Raji (cell line): ENCODE results near the gene MATN4.

Experiments used
- POLR2A ChIP-seq: IDR thresholded peaks from 2 replicates; pipeline ENCODE4 v1.6.1; 2011; ENCODE audit warnings: low read depth, low read length, control low read depth; ENCODE audit not compliant: insufficient read depth

MATN4 gene

DNA sequence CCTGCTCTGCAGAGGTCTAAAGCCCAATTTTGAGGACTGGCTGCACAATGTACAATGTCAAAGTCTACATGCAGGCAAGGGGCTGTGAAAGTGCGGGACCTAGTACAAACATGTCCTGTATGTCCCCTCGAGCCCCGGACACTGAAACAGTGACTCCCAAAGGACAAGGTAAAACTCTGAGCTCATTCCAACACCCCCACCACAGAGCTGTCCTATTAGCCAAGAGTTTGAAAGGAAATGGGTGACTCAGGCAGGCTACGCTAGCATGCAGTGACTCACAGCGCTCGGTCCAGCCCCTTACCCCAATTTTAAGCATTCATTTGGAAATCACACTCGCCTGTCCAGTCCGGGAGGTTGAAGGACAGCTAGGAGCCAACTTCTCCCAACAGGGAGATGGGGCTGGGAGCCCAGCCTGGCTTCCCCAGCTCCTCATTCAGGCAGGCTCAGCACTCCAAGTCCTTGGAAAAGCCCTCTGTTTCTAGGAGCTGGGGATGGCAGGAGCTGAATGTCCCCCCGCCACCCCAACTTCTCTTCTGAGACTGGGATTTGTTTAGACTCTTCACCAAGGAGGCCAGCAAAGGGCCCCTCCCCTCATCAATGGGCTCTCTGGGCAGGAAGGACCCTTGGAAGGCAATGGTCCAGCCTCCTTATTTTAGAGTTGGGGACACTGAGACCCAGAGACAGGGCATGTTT lies 36.2 kb upstream of the MATN4 start:
- no peak for TF ChIP-seq POLR2A

DNA sequence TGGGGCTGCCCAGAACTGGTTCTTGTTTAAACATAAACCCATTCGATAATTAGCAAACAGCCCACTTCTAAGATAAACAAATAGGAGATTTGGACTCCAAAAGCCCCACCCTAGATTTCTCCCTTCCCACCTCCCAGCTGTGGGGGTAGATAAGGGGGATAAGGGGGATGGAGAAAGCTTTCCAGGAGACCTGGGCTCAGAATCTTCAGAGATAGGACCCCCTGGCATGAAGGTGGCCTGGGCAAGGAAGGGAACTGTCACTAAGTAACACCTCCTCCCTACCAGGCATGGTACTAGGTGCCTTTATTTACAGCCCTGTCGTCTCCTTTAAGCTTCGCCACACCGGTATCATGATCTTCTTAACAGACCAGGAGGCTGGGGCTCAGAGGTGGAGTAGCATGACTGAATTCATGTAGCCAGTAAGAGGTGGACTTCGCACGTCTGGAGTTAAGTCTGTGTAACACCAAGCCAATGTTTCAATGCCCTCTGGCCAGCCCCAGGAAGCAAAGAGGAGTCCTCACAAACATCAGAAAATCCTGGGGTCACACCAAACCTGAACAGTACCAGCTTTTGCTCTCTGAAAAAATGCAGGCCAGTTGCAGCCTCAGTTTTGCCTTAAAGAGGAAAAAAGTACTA lies 35.6 kb upstream of the MATN4 start:
- no peak for TF ChIP-seq POLR2A

DNA sequence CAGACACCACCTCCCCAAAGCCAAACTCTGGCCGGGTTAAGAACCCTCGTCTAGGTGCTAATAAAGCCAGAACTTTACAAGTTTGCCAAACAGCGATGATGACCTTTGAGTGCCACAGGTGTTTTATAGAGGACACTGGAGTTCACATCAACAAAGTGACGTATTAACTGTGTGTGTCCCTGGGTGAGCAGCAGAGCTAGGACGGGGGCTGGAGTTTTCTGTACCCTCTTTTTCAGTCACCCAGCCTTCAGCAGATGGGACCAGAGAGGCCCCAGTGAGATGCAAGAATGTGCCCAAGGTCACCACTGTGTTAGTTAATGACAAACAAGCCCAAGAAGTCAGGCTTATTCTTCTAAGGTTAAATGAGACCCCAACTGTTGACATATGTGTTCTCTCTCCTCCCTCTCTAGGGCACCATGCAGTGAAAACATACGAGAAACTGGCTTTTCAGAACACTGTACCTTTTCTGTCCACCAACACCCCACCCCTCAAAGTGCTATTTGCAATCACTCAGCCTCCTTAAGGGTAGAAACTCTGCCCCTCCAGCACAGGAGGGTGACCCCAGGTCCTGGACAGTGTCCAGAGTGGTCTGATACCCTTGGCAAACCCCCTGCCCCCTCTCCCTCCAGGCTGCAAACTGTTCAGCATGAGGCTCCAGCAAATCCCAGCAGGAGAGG lies 34.9 kb upstream of the MATN4 start:
- TF ChIP-seq POLR2A, result no peak

DNA sequence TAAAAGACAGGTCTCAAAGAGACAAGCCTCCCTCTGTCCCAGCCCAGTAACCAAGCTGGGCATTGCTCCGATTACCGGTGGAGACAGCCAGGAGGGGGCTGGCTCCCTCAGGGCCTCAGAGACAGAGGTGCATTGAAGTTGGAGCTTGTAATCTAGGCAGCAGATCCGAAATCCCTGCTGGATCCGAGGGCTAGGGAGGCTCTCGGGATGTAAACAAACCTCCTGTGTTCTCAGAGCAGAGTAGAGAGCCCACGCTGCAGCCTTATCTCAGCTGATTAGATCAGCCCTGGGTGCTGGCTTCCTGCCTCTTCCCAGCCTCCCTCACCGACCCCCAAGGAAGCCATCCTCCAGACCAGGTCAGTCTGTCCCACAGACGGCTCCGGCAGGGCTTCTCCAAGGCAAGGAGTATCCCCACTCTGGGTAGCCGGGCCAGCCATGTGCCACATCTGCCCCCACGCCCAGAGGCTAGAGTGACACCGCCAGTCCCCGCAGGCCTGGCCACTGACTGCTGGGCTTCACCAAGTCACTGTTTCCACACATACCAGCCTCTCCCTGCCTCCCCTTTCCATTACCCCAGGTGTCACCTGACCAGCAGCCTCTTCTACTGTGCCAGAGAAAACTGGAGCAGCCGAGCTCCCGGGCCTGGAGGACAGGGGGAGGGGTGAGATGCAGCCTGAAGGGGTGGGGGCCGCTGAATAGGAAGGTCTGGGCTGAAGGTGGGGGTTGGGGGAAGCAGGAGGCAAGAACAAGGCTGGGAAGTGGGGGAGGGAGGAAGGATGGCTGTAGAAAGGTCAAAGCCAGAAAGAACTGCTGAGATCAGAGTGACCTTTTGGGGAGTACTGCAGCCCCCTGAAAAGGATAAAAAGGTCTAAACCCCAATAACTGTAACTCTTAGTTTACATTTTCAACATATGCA lies 34.1 kb upstream of the MATN4 start:
- TF ChIP-seq POLR2A, result no peak

DNA sequence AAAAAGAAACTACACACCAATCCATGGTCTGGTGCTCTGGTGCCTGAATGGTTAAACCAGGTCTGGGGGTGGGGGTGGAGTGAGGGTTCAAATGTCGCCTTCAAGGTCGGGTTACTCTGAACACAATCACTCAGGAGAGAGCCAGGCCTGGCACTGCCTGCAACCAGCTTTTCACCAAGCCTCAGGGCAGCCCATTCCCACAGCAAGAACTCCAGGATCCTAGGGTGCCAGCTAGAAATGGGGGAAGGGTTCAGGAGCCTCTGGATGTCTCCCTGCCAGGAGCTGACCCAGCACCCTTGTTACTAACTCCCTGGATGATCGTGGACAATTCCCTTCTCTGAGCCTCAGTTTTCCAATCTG lies 33.5 kb upstream of the MATN4 start:
- TF ChIP-seq POLR2A, result no peak

DNA sequence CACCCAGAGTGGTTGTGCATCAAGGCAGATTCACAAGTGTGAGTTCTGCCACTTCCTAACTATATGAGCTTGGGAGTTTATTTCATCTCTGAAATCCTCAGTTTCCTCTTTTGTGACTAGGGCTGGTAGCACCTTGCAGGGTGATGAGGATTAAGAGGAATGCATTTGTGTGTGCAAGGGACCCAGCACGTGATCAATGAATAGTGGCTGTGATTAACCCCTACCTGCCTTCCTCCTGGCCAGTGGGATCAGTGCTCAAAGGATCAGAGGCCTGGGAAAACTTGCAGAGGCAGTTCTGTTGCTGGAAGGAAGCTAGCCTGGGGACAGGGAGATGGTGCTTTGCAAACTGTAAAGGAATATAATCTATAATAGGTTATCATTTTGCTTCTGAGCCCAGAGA lies 32.9 kb upstream of the MATN4 start:
- TF ChIP-seq POLR2A, result no peak

DNA sequence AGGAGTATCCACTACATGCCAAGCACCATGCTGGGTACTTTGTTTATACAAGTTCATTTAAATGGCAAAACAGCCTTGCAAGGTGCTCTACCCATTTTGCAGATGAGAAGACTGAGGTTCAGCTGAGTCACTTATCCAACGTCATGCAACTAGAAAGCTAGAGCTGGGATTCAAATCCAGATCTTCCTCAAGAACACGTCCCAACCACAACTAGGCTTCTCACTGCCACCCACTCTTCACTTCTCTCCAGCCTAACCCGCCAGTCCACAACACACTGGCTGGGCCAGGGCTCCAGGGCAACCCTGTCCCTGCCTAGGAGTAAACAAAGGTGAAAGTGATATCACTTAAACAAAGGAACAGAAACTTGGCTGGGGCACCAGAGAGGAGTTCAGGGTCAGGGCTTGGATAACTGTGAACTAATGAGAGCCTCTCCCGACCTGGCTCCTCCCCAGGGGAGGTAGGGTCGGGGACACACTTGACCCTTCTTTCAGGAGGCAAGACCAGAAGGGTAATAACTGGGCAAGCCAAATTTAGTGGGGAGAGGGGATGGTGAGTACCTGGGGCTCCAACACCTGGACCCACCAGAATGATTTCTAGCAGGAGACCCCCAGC lies 32.2 kb upstream of the MATN4 start:
- no peak for TF ChIP-seq POLR2A

DNA sequence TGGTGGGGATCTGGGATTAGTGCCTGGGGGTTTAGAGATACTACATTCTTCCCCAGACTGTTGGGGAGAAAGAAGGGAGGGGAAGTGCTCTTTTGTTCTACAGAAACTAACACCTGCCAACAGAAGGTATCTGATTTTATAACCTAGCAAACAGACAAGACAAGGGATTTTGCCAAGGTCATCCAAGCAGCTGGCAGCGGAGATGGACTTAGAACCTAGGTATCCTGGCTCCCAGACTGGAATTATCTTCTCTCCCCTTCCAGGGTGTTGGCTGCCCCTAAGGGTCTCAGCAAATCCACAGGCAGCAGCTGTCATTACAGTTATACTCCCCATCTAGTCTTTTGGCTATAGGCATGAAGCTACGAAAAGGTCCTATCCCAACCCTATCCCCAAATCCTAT lies 31.7 kb upstream of the MATN4 start:
- TF ChIP-seq POLR2A, result no peak

DNA sequence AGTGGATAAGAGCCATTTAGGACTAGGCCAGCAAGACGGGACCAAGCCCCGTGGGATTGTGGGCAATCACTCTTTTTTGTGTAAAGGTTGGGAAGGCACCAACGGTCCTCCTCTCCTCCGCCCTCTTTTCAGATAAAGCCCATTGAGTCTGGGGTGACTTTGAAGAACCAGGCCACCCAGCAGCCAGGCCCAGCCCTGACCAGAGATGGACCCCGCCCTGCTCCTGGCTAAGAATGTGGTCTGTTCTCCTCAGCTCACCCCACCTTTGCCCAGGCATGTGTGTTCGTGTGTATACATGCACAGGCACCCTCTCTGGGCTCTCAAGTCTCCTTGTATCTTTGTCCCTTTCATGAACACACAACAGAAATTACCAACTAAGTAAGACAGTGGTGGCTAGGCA lies 31.0 kb upstream of the MATN4 start:
- no peak for TF ChIP-seq POLR2A

DNA sequence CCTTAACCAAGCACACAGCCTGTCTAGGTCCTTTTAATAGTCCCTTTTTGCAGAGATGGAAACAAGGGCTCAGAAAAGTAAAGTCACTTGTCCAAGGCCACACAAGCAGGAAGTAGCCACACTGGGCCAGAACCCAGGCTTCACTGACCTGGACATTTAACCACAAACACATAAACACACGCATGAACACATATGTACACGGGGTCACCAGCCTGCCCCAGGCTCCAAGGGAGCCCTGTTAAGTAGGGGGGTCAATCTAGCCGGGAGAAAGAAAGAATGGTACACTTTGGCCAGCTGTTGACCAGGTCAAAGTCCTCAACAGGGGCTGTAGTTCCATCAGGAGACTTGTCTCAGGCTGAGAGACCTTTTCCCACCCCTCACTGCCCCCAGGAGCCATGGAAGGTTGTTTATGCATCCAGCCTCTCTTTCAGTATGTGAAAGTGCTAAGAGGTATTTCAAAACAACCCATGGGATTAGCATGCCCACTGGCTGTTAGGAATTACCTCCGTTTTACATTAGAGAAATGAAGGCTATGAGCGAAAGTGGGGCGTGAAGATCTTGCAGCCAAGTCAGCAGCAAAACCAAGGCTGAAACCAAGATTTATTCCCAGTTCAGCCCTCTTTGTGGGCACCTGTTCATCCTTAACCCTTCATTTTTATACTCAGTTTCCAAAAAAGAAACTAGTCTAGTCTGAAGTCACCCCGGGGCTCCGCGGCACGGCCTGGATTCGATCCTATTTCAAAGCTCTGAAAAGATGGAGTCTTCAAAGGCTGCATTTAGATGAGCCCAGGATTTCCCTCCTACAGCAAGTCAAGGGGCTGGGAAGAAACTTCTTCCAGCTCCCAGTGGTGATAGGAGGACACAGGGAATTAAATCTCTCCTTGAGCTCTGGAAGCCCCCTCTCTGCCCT lies 30.3 kb upstream of the MATN4 start:
- TF ChIP-seq POLR2A, result no peak

DNA sequence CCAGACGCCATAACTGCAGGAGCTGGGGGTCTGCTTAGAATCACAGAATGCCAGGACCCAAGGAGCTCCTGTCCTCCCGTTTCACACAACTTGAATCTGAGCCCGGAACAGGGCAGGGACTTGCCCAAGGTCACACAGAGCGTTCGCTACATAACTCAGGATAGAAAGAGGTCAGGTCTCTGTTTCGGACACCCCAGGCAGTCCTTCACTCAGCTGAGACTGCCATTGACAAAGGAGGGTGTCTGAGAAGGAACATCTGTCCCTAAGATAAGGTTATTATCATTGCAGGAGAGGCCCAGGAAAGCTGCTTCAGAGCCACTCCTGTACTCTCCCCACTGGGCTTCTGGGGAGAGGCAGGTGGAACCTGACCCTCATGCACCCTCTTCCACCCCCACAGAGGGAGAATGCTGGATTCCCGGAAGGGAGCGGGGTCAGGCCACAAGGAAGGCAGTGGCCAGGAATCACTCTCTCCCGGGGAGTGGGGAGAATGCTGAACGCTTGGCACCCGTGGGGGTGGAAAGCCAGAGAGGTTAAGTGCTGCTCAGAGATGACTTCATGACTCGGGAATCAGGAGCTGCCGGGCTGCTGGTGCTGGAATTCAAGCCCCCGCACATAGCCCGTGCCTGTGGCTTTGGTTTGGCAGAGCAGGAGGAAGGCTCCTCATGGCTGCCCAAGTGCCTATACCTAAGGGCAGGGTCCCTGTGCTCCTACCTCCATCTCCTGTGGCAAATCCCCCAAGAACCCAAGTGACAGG lies 29.4 kb upstream of the MATN4 start:
- TF ChIP-seq POLR2A, result no peak

DNA sequence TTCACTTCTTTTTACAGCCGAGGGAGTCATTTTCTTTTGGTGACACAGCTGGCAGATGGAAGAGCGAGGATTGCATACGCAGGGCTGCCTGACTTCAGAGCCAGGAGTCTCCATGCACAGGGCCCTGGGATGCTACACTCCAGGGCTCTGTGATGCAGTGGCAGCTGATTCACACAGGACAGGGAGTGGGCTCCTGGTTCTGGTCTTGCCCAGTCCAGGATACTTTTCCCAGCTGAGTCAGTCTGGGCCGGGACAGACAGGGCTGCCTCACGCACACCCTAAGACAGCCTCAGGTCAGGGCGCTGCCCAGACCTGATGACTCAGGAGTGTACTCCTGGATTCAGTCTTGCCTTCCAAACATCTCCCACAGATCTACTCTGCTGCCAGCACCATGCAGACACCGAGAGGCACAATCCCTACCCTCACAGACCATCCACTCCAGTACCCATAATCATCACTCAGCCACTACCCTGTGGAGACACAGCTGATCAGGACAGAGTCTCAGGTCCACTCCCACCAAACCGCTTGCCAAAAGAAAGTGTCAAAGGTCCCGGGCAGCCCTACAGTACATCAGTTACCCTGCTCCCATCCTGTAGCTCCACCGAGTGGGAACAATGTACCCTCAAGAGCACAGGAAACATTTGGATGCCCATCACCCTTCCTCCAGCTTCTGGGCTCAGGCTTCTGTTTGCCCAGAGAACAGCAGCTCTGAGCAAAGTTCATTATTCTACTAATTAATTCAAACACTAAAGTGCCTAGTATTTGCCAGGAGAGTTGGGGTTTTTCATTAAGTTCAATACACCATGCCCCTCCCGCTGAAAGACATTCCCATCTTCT lies 28.6 kb upstream of the MATN4 start:
- no peak for TF ChIP-seq POLR2A
